ENCODE data around the gene TMEM92.

Gene TMEM92

DNA sequence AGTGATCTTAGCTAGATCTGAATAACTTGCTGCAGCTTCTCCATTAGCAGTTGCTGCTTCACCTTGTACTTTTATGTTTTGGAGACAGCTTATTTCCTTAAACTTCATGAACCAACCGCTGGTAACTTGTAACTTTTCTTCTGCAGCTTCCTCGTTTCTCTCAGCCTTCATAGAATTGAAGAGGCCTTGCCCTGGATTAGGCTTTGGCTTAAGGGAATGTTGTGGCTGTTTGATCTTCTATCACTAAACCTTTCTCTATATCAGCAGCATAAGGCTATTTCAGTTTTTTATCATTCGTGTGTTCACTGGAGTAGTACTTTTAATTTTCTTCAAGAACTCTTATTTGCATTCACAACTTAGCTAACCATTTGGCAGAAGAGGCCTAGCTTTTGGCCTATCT lies 21.5 kb upstream of the TMEM92 start:
- Histone ChIP-seq H3K9me2 (replicated peaks; ENCODE audit: low read depth, low read length) (no peaks in the 10 kb centered on the region), H3K9ac (ENCODE audit: low read depth, low read length, poor library complexity, severe bottlenecking) (no peak overlapping the region), H3F3A (ENCODE audit: low read depth) (no peaks in the 10 kb centered on the region), H3K9me3 (ENCODE audit: insufficient read depth, low read depth, low read length) (0 out of 2 replicates have a peak, but pooled peaks cover 6% of the 10 kb centered on the region), H4K20me1 (ENCODE audit: insufficient read depth, low read length, poor library complexity, severe bottlenecking) (no peaks in the 10 kb centered on the region), H2AFZ (ENCODE audit: low read length) (no peak overlapping the region), H3K4me3 (ENCODE audit: low read length, poor library complexity, severe bottlenecking) (no peak overlapping the region), H3K36me3 (ENCODE audit: insufficient read depth, low read length) (no peaks in the 10 kb centered on the region), H3K4me1 (ENCODE audit: insufficient read depth, low read length, poor library complexity, severe bottlenecking) (no peaks in the 10 kb centered on the region), H3K79me2 (ENCODE audit: insufficient read depth, low read length) (no peaks in the 10 kb centered on the region), H3K4me2 (ENCODE audit: low read depth, low read length, poor library complexity, severe bottlenecking) (no peak overlapping the region), H3K27me3 (ENCODE audit: insufficient read depth, low read length, poor library complexity, severe bottlenecking) (no peaks in the 10 kb centered on the region)
- TF ChIP-seq EZH2phosphoT487 (IDR thresholded peaks at IDR 0.05; ENCODE audit: borderline replicate concordance), result no peak
- TF ChIP-seq, protein P1, sequence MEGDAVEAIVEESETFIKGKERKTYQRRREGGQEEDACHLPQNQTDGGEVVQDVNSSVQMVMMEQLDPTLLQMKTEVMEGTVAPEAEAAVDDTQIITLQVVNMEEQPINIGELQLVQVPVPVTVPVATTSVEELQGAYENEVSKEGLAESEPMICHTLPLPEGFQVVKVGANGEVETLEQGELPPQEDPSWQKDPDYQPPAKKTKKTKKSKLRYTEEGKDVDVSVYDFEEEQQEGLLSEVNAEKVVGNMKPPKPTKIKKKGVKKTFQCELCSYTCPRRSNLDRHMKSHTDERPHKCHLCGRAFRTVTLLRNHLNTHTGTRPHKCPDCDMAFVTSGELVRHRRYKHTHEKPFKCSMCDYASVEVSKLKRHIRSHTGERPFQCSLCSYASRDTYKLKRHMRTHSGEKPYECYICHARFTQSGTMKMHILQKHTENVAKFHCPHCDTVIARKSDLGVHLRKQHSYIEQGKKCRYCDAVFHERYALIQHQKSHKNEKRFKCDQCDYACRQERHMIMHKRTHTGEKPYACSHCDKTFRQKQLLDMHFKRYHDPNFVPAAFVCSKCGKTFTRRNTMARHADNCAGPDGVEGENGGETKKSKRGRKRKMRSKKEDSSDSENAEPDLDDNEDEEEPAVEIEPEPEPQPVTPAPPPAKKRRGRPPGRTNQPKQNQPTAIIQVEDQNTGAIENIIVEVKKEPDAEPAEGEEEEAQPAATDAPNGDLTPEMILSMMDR (conservative IDR thresholded peaks at IDR 0.05; ENCODE audit: low read length), result no peak

DNA sequence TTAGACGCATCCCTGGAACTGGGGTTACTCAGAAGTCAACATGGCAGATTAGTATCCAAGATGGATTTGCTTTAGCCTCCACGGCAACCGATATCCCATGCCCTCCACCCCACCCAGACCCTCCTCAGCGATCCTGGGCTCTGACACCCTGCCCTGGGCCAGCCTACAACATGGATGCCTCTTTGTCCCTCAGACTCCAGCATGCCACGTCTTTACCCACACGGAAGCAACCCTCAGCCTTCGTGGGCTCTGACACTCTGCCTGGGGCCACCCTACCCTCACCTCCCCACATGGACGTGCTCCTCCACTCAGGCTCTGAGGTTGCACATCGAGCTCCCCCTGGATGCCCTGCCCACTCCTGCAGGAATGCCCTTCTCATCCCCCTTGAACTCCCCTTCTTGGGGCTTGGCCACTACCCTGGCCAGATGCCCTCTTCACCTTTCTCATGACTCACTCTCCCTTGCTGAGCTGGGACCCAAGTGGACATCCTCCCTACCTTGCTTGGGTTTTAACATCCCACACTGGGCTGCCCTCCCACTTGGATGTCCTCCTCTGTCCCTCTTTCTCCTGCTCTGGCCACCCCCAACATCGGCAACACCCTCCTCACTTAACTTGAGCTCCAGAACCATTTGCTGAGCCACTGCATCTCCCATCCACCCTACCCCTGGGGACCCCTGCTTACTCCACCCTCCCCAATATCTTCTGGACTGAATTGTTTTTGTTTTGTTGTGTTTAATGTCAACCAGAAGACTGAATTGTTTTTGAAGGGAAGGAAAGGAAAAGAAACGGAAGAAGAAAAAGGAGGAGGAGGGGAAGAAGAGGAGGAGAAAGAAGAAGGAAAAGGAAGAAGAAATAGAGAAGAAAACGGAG lies 18.3 kb upstream of the TMEM92 start:
- H3K4me3 ChIP-seq (ENCODE audit: low read length, poor library complexity, severe bottlenecking), result no peak overlapping the region
- H3K4me1 ChIP-seq (ENCODE audit: insufficient read depth, low read length, poor library complexity, severe bottlenecking), result no peaks in the 10 kb centered on the region
- no peaks in the 10 kb centered on the region for H3F3A ChIP-seq (ENCODE audit: low read depth)
- H3K9me2 ChIP-seq (replicated peaks; ENCODE audit: low read depth, low read length), result no peaks in the 10 kb centered on the region
- H2AFZ ChIP-seq (ENCODE audit: low read length), result no peak overlapping the region
- H3K79me2 ChIP-seq (ENCODE audit: insufficient read depth, low read length), result no peaks in the 10 kb centered on the region
- no peak for TF ChIP-seq EZH2phosphoT487 (IDR thresholded peaks at IDR 0.05; ENCODE audit: borderline replicate concordance)
- TF ChIP-seq, protein P1 (conservative IDR thresholded peaks at IDR 0.05; ENCODE audit: low read length), result no peak
- no peaks in the 10 kb centered on the region for H4K20me1 ChIP-seq (ENCODE audit: insufficient read depth, low read length, poor library complexity, severe bottlenecking)
- H3K36me3 ChIP-seq (ENCODE audit: insufficient read depth, low read length), result no peaks in the 10 kb centered on the region
- H3K4me2 ChIP-seq (ENCODE audit: low read depth, low read length, poor library complexity, severe bottlenecking), result no peak overlapping the region
- H3K9ac ChIP-seq (ENCODE audit: low read depth, low read length, poor library complexity, severe bottlenecking), result no peak overlapping the region
- H3K9me3 ChIP-seq (ENCODE audit: insufficient read depth, low read depth, low read length), result no peaks in the 10 kb centered on the region
- H3K27me3 ChIP-seq (ENCODE audit: insufficient read depth, low read length, poor library complexity, severe bottlenecking), result no peaks in the 10 kb centered on the region

DNA sequence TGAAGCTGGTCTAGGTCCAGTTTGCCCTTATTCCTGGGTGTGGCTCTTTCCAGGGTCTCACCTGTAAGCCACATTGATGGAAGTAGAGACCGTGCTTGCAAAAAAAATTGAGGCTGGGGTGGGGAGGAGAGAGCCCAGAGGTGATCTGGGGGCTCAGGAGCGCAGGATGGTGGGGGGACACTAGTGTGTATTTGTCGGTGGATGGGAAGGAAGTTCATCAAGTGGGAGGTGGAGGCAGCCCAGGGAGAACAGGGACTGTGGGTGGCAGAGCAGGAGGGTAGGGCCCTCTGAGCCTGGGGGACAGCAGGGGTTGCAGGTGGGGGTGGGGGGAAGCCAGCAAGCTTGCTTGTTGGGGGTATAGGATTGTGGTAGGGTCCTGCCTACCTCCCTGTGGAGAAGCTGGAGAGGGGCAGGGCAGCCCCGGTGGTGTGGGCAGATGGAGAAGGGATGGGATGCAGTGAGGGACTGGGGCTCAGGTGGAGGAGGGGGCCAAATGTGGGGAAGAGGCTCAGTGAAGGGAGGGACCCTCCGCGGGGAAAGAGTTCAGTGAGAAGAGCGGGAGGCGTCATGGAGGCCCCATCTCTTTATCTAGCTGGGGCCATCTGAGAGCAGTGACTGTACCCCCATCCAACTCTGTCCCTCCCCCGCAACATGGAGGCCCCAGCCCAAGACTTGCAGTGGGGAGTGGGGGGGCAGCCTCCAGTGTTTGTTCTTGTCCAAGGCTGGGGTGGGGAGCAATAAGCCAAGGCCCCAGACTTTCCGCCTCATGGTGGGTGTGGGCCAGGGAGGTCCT lies 17.2 kb upstream of the TMEM92 start:
- no peak overlapping the region for H3K4me3 ChIP-seq (ENCODE audit: low read length, poor library complexity, severe bottlenecking)

More for the DNA sequence above, 17.2 kb upstream of the TMEM92 start:
- TF ChIP-seq EZH2phosphoT487 (IDR thresholded peaks at IDR 0.05; ENCODE audit: borderline replicate concordance), result no peak
- TF ChIP-seq, protein P1 (conservative IDR thresholded peaks at IDR 0.05; ENCODE audit: low read length), result no peak
- Histone ChIP-seq H3K4me1 (ENCODE audit: insufficient read depth, low read length, poor library complexity, severe bottlenecking) (no peaks in the 10 kb centered on the region), H3K79me2 (ENCODE audit: insufficient read depth, low read length) (no peaks in the 10 kb centered on the region), H3K9ac (ENCODE audit: low read depth, low read length, poor library complexity, severe bottlenecking) (no peak overlapping the region), H3K27me3 (ENCODE audit: insufficient read depth, low read length, poor library complexity, severe bottlenecking) (no peaks in the 10 kb centered on the region), H2AFZ (ENCODE audit: low read length) (no peak overlapping the region), H3K9me3 (ENCODE audit: insufficient read depth, low read depth, low read length) (no peaks in the 10 kb centered on the region), H3K36me3 (ENCODE audit: insufficient read depth, low read length) (no peaks in the 10 kb centered on the region), H4K20me1 (ENCODE audit: insufficient read depth, low read length, poor library complexity, severe bottlenecking) (no peaks in the 10 kb centered on the region), H3K9me2 (replicated peaks; ENCODE audit: low read depth, low read length) (no peaks in the 10 kb centered on the region), H3F3A (ENCODE audit: low read depth) (no peaks in the 10 kb centered on the region), H3K4me2 (ENCODE audit: low read depth, low read length, poor library complexity, severe bottlenecking) (no peak overlapping the region)

All from Loucy (cell line).